GM19025 (cell line): ENCODE measurements around the gene VIPR2.
A peak's percentile ranks its signal among the peaks of the same experiment; 100 is the strongest.

Experiments
- ATAC-seq: cut with Tn5 transposase; IDR thresholded peaks from one replicate; pipeline ENCODE4 v1.9.1; 2021; ENCODE audit warnings: mild to moderate bottlenecking, low read depth, moderate library complexity; ENCODE audit not compliant: unreplicated experiment

The VIPR2 gene

DNA sequence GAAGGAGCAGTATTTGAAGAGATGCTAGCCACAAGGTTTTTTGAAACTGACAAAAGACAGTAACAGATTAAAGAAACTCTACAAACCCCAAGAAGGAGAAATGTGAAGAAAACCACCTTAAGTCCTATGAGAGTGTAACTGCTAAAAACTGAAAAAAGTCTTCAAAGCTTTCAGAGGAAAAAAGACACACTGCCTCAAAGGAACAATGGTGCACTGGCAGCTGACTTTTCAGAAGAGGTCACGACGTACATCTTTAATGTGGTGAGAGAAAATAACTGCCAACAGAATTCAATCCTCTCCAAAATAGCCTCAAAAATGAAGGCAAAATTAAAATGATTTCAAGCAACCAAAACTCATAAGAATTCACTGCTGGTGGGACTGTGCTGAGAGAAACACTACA is 94.0 kb downstream of the VIPR2 start:
- ATAC-seq = no peak

DNA sequence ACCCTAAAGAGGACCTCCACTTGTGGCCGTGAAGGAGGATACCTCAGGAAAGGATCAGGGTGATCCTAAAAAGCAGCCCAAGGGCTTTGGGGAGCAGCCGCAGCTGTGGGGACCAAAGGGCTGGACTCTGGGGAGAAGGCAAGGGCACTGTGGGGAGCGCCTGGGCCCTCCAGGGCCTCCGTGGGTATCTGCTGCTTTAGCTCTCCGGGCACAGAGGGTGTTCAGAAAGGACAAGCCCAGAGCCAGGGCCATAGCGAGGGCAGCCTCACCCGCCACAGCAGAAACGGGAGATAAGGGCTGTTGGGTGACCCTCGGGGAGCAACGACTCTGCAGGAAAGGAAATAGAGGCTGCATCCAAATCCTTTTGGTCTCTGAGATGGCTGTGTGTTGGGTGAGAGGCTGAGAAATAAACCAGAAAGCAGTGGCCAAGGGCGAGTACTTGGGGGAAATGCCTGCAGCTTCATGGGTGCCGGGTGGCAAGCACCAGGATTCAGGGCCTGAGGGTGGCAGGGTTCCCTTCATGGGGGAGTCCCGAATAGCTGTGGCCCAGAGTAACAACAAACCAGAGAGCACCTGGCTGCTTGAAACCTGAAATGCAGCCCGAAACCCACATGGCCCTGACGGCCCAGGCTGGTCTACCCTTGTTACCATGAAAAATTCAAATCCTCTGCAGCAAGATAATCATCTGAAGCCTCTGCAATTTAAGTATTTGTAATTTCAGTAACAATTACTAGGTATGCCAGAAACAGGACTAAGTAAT is 95.2 kb downstream of the VIPR2 start:
- ATAC-seq = peak; percentile 59

DNA sequence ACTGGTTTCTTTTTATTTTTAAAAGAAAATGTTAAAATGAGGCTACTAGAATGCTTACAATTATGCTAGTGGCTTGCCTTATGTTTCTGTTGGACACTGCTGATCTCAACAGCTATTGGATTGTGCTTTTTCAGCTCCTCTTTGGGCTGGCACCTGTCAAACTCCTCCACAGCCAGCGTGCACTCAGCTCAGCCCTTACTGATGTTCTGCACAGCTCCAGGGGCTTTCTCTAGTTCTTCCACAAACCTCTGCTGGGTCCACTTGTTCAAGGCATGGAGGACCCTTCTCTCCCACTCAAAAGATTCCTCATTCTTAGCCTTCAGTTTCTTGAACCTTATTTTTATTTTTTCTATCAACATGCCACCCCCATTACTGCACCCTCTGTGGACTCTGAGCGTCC is 96.0 kb downstream of the VIPR2 start:
- ATAC-seq = no peak

DNA sequence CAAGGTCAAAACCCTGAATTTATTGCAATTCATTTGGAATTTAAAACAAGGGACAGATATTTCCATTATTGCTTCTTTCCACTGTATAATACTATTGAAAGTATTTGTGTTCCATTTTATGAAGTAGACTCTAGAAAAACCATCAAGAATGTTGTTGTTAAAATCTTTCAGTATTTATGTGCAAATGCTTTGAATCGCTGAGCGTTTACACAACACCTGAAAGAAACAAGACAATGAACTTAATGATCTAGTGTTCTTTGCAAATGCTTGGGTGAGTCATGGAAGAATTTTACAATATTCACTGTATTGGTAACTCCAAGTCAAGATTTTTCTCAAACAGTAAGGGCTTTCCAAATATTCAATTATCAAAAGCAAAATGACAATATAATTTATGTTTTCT is 97.1 kb downstream of the VIPR2 start:
- no peak for ATAC-seq

DNA sequence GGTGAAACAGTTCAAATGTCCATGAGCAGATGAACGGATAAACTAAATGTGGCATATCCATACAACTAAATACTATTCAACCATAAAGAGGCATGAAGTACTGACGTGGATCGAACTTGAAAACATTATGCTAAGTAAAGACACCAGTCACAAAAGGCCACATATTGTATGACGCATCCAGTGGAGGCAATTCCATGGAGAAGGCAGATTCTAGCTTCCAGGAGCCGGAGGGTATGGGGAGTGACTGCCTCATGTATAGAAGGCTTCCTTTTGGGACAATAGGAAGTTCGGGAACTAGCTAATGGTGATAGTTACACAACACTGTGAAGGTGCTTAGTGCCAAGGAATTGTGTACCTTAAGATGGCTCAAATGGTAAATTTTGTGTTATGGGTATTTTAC is 98.4 kb downstream of the VIPR2 start:
- no peak for ATAC-seq

DNA sequence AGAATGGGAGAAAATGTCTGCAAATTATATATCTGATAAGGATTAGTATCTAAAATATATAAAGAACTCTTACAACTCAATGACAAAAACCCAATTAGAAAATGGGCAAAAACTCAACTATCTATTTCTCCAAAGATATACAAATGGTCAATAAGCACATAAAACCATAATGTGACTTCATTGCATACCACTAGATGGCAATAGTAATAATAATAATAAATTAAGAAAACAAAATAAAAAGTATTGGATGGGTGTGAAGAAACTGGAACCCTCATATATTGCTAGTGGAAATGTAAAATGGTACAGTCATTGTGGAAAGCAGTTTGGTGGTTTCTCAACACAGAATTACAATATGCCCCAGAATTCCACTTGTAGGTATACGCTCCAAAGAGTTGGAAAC is 98.8 kb downstream of the VIPR2 start:
- ATAC-seq = no peak

DNA sequence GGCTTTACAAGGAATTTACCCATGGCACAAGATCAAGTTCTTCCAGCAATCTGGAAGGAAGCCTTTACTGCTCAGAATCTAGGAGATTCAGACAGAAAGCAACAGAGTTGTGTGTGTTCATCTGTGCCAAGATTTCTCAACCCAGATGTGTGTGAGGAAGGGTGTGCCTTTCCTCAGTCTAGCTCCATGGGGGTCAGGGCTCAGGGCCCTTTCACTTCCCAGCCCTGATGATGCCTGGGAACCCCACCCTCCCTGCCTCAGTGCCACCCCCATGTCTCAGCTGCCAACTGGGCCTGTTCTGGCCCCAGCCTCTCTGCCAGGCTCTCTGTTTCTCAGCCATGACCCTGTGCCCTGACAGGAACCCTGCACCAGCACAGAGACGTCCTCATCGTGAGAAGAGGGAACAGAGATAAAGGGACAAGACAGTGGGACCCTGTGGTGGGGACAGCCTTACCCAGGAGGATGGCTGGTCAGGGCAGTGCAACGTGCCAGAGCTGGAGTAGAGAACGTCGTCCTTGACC is 102.0 kb downstream of the VIPR2 start:
- no peak for ATAC-seq

DNA sequence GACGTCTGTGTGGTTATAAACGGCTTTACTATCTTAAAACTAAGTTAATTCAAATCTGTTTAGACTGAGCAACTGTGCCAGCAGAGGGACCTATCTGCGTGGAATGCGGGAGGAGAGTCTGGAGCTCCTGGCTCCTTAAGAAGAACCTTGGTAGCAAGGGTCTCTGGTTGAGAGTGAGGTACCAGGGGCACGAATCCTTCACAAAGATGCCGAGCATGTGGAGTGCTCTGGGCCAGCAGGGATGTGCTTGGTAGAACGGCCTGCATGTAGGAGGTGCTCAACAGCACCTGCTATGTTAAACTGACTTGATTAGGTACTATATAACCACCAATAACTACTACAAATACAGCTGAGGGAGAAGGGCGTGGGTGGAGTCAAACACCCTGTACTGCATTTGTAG is 102.6 kb downstream of the VIPR2 start:
- ATAC-seq = no peak

DNA sequence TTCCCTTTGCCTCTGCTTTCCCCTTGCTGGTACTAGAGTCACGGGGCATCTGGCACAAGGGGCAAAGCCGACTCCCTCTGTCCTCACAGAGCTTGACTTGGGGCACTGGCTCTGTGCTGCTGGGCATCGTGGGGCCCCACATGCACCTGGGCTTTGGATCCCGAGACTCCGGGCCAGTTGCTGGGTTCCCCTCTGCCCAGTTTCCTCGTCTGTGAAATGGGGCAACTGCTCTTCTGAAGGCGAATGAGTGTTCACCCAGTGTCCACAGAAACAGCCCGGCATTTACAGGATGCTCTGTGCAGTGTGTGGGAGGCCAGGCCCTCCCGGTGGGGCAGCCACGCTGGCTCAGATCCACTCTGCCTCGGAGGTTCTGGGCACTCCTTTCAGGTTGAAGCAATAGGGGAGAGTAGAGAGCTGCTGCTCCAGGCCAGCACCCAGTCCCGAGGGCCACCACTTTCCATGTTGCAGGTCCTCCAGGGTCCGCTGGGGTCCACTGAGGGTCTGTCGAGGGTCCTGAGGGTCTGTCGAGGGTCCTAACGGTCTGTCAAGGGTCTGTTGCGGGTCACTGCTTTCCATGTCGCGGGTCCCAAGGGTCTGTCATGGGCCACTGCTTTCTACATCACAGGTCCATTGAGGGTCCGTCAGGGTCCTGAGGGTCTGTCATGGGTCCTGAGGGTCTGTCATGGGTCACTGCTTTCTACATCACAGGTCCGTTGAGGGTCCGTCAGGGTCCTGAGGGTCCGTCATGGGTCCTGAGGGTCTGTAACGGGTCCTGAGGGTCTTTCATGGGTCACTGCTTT is 103.6 kb downstream of the VIPR2 start:
- no peak for ATAC-seq

DNA sequence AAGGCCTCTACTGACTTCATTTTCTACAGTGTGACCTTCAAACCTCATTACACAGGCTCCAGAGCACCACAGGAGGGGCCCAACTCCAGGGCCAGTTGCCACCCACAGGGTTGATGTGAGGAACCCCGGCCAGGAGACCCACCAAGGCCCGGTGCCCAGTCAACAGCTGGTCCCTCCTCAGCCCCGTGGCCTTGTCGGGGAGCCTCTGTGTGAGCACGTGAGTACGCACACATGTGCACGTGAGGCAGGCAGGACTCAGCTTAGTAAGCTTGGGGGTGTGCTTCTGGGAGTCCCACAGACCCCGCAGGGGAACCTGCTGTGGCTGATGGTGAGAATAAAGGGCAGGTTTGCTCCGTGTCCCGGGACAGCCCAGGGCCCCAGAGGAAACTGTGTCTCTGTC is 104.5 kb downstream of the VIPR2 start:
- ATAC-seq = no peak

DNA sequence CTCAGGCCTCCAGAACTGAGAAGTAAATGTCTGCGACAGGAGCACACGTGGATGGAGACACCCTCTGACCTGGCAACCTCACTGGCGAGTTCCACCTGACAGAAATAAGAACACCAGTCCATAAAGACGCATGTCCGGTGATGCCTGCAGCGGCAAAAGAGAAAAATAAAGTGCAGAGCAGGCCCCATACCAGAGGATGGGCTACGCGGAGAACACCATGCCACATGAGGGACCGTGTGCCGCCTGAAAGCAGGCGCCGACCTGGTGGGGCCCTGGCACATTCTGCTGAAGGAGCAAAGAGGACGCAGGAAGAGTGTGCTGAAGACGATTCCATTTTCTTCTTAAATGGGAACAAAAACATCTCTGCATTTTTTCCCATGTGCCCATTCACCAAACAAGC is 105.0 kb downstream of the VIPR2 start:
- no peak for ATAC-seq

DNA sequence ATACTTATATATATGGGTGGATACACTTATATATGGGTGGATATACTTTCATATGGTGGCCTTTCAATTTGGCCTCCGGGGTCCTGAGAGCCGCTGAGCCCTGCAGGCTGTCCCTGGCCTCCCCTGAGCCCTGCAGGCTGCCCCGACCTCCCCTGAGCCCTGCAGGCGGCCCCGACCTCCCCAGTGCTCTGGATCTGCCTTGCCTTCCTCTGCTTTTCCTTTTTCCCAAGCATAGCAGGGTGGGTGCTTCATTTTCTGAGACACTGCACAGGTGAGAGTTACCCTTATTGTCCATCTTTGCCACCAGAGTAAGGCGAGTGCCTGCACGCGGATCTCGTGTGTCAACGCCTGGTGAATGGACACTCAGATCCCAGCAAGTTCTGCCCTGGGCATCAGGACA is 106.6 kb downstream of the VIPR2 start:
- ATAC-seq = no peak

DNA sequence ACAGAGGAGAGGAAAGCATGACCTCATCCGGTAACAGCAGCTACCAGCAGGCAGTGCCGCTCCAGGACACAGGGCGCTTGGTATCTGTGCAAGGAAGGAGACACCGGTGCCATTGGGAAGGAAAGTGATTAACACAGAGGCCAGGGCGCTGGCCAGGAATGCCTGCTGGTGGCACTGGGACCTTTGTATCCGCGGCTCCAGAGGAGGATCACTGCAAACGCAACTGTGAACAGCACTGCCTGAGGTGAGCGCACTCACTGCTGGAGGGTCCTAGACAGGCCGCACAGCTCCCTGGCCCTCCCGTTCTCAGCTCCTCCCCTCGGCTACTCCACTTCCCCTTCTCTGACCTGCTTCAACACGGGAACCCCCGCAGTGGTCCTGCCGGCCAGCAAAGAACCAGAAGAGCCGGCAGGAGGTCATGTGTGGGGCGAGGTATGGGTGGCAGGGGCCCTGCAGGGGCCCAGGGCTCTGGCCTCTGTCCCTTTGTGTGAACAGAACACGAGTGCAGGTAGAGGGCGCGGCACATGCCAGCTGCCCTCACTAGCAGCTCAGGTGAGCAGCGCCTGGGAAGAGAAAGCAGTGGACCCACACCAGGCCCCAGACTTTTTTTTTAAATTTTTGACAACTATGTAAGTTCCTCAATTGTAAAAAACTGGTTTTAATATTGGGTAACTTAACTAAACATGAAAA is 107.6 kb downstream of the VIPR2 start:
- ATAC-seq = no peak

DNA sequence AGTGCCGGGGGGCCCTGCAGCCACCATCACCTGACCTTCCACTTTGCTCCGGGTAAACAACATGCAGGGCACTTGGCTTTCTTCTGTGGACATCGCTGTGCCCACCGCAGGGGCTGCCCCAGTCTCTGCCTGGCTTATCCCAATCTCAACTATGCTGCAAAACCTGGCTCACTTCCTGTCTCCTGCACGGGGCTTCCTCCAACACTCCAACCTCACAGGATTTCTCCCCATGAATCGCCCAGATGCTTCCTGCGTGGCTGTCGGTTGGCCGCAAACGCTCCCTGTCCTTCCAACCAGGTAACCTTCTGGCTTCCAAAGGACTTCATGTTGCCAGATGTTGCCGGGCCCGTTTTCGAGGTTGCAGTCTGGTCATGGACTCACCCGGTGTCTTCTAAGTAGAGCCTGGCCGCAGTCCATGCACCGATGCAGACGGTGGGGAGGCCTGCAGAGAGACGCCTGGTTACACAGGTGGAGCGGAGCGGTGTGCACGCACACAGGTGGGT is 109.0 kb downstream of the VIPR2 start:
- no peak for ATAC-seq

DNA sequence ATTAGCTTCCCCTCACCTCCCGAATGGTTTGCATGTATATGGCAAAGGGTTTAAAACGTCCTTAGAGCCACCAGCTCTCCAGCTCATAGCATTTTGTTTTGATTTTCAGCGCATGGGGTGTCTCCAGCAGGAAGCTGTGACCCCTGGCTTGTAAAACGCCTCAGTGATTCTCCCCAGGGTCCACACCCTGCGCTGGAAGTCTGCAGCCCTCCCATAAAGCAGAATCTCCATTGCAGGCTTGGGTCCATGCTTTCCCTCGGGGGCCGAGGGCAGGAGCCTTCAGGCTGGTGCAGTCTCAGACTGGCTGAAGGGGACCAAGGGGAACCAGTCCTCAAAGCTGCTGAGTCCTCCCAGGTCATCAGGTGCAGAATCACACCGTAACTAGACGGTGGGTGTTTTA is 109.7 kb downstream of the VIPR2 start:
- no peak for ATAC-seq

DNA sequence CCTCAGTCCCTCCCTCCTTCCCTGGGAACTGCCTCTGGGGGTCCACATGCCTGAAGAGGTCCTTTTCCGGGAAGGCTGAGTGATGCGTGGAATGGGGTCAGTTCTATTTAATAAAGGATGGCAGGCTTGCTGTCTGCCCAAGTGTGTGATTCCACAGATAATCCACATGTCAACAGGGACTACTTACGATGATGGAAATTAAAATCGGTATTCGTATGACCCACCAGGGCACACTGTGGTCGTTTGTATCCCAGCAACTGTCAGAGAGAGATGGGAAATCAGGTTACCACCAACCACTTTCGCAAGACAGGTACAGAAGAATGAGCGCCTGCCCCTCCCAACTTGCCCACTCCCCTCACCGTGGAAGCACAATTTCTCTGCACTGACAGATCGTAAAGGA is 110.3 kb downstream of the VIPR2 start:
- ATAC-seq = no peak

DNA sequence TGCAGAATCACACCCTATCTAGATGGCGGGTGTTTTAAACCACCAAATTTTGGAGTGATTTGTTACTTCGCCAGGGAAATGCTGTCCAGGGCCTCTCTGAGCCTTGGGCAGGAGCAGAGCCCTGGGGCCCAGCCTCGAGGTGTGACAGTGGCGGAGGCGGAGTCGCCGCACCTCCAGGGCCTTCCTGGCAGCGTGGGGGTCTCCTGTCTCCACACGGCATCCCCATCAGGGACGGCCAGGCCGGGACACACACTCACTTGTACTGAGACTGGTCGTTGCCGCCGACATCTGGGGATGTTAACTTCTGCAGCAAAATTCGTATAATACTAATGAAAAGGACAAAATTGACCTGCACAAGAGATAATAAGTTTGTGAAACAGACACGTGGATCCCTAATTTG is 110.7 kb downstream of the VIPR2 start:
- no peak for ATAC-seq

DNA sequence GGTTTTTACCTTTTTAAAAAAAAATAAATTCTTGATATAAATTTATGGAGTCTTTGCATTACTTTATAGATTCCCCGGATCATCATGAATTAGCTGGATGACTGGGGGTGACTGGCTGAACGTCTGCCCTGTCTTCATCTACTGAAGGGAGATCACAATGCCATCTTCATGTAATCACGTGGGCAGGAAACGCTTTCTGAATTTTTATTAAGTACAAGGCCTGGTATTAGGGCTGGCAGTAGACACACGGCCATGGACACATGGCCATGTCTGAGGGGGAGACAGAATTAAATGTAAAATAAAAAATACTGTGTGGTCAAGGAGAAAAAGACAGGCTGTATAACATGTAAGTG is 111.2 kb downstream of the VIPR2 start:
- no peak for ATAC-seq

DNA sequence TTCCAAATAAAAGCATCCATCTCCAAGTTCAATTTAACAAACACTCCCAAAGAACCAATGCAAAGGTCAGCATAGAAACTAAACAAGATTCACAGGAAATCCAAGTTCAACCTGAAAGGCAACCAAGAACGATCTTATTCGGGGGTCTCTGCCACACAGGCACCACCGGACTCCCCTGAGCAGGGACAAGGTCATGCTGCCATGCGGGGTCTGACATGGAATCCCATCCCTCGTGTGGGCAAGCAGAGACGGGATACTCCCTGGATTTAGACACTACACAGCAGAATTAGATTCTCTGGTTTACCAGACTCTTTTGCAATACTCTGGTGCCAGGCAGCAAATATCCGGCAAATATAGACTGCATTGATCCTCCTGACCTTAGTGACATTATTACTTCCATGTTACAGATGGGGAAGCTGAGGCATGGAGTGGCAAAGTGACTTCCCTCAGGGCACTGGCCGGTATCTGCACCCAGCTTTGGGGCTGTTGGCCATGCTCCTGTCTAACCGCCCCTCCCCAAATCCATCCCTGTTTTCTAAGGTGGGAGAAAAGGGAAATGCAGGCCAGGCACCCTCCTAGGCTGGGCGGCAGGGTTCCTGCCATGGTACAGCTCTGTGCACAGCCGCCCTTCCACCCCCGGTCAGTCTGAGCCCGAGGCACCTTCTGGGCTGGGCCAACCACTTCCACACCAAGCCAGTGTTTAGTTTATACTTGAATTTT is 111.8 kb downstream of the VIPR2 start:
- no peak for ATAC-seq

DNA sequence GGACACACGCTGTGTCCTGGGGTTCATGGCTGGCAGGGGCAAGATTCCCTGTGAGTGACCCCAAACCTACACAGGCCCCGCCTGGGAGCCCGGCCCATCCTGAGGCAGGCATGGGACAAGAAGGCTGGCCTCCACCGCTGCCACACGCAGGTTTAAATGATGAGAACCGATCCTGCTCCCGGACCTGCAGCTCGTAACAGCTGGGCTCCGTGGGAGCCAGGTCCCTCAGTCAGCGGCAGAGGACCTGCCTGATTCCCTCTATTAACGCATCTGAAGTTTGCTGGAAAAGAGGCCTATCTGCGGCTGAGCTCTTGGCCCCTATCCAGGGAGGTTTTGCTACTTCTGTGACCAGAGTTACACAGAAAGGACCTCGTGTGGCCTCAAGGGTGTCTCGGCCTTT is 112.3 kb downstream of the VIPR2 start:
- no peak for ATAC-seq

DNA sequence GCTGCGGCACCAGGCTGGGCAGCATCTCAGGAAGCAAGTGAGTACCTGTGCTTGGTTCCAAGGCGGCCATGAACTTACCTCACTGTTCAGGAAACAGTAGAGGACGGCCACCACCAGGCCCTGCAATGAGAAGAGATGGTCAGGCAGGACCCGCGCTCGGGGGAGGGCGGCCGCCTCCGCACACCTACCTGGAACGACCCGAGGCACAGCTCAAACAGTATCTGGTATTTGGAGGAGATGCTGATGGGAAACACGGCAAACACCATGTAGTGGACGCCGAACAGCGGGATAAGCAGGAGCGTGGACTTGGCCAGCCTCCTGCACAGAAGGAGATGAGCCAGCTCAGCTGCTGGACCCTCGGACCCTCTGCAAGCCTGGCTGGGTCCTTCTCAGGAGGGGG is 112.9 kb downstream of the VIPR2 start:
- no peak for ATAC-seq
